T-helper 1 cell treated with Interleukin-12 subunit alpha and Interleukin-12 subunit beta and Interleukin-4 antibody, amounts not matched to agents 30 μg/mL and 1 μg/mL, for 36 hours (primary cell): ENCODE results near the gene FOLR1.
"Not testable (repeated sequence)": the region's sequence is repeated elsewhere in the genome, so short reads cannot be mapped to it uniquely, and the experiment has no call there.

Experiments
- H3K27ac Mint-ChIP-seq: one replicate; pipeline ENCODE4 v1.8.0; 2021; ENCODE audit warnings: mild to moderate bottlenecking, mixed read lengths
- H3K27me3 Mint-ChIP-seq: one replicate; pipeline ENCODE4 v1.8.0; 2021; ENCODE audit warnings: low read depth, mixed read lengths
- H3K36me3 Mint-ChIP-seq: one replicate; pipeline ENCODE4 v1.8.0; 2021; ENCODE audit warnings: low read depth, mixed read lengths
- H3K4me1 Mint-ChIP-seq: one replicate; pipeline ENCODE4 v1.8.0; 2021; ENCODE audit warnings: low read depth, mixed read lengths
- H3K4me3 Mint-ChIP-seq: one replicate; pipeline ENCODE4 v1.8.0; 2021; ENCODE audit warnings: mild to moderate bottlenecking, moderate library complexity, mixed read lengths
- H3K9me3 Mint-ChIP-seq: one replicate; pipeline ENCODE4 v1.8.0; 2021; ENCODE audit warnings: mixed read lengths

The FOLR1 gene

GRCh38 chr11:72203163-72203562 lies 11.2 kb downstream of the FOLR1 start:
- Mint-ChIP-seq H3K9me3 (no peaks in the 10 kb centered on the region), H3K27ac (no peak overlapping the region), H3K27me3 (peaks cover under 1% of the 10 kb centered on the region), H3K4me1 (peaks cover 2% of the 10 kb centered on the region), H3K4me3 (no peak overlapping the region), H3K36me3 (no peaks in the 10 kb centered on the region)

DNA sequence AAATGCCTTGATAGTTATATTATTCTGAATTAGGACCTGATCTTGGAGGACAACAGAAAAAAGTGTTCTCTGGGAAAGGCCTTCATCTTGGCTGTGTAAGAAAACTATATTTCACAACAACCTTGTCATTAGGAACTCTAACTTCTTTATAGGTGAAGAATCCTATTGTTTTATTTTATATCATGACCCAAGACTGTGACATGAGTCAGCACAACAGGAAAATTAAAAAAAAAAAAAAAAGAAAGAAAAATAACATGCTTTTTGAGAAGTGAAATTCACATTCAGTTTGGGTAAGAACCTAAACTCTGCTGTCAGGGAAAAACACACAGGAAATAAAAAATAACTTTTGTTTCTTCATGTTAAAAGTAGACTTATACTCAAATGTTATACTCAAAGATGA lies 12.9 kb downstream of the FOLR1 start:
- H3K36me3 Mint-ChIP-seq, result peaks cover 3% of the 10 kb centered on the region
- peaks cover 17% of the 10 kb centered on the region for H3K27me3 Mint-ChIP-seq
- H3K27ac Mint-ChIP-seq, result no peak overlapping the region
- H3K9me3 Mint-ChIP-seq, result peaks cover 15% of the 10 kb centered on the region
- H3K4me3 Mint-ChIP-seq, result no peak overlapping the region
- H3K4me1 Mint-ChIP-seq, result peaks cover 2% of the 10 kb centered on the region

DNA sequence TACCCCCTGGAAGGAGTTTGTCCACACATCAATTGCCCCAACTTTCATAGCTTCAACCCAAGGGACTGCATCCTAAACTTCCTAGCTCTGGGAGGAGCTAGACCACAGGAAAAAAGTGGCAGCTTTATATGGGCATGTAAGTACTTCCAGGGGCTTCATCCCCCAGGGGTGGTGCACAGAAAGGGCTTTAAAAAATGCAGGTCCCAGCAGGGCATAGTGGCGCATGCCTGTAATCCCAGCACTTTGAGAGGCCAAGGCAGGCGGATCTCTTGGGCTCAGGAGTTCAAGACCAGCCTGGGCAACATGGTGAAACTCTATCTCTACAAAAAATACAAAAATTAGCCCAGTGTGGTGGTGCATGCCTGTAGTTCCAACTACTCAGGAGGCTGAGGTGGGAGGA lies 14.9 kb downstream of the FOLR1 start:
- H3K4me3 Mint-ChIP-seq, H3K27ac Mint-ChIP-seq, H3K4me1 Mint-ChIP-seq, H3K36me3 Mint-ChIP-seq: not testable (repeated sequence)
- peaks cover 21% of the 10 kb centered on the region for H3K9me3 Mint-ChIP-seq
- peaks cover 28% of the 10 kb centered on the region for H3K27me3 Mint-ChIP-seq

GRCh38 chr11:72208281-72208680 lies 16.3 kb downstream of the FOLR1 start:
- Mint-ChIP-seq H3K9me3 (peaks cover 21% of the 10 kb centered on the region), H3K4me3 (no peak overlapping the region), H3K27me3 (peaks cover 36% of the 10 kb centered on the region), H3K4me1 (no peaks in the 10 kb centered on the region), H3K27ac (no peak overlapping the region), H3K36me3 (peaks cover 3% of the 10 kb centered on the region)

DNA sequence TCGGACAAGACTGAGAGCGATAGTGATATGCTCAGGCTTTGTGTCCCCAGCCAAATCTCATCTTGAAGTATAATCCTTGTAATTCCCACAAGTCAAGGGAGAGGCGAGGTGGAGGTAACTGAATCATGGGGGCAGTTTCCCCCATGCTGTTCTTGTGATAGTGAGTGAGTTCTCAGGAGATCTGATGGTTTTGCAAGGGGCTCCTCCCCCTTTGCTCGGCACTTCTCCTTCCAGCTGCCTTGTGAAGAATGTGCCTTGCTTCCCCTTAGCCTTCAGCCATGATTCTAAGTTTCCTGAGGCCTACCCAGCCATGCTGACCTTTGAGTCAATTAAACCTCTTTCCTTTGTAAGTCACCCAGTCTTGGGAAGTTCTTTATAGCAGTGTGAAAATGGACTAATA lies 17.2 kb downstream of the FOLR1 start:
- peaks cover 41% of the 10 kb centered on the region for H3K27me3 Mint-ChIP-seq

GRCh38 chr11:72216638-72217037 lies 24.7 kb downstream of the FOLR1 start, which contains the start of gene FOLR2:
FOLR2 (plus strand) TSS chr11:72216794; CDS start chr11:72218585, 1,791 bp downstream.
- Mint-ChIP-seq H3K4me3 (no peak within 1 kb of the TSS), H3K27ac (no peak within 1 kb of the TSS), H3K27me3 (peaks cover 52% of the 10 kb centered on the region)

More for the DNA sequence above, 17.2 kb downstream of the FOLR1 start:
- Mint-ChIP-seq H3K4me1 (no peaks in the 10 kb centered on the region), H3K36me3 (peaks cover 3% of the 10 kb centered on the region), H3K9me3 (peaks cover 21% of the 10 kb centered on the region), H3K4me3 (no peak overlapping the region), H3K27ac (no peak overlapping the region)

DNA sequence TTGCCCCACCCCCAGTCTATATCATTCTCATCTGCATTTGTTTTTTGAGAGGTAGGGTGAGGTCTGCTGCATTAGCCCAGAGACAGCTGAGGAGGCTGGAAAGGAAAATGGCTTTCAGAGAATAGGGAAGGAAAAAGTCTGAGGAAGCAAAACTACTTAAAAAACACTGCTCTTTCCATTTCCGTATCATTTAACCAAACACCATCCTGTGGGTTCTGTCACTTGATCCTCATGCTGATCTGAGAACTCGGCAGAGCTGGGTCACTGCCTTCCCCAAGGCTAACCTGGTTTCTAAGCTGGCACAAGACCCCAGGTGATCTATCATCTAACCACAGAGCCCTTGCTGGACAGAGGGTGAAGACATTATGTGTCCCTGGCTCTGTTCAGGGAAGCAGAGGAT lies 25.9 kb downstream of the FOLR1 start:
- Mint-ChIP-seq H3K4me3 (peak overlapping the region; percentile 22), H3K36me3 (no peaks in the 10 kb centered on the region), H3K9me3 (no peaks in the 10 kb centered on the region), H3K4me1 (peaks cover 15% of the 10 kb centered on the region), H3K27ac (peak overlapping the region; percentile 37), H3K27me3 (peaks cover 47% of the 10 kb centered on the region)

More at GRCh38 chr11:72216638-72217037, 24.7 kb downstream of the FOLR1 start, which contains the start of gene FOLR2:
- Mint-ChIP-seq H3K36me3 (no peaks in the 10 kb centered on the region), H3K9me3 (no peaks in the 10 kb centered on the region), H3K4me1 (peaks cover 8% of the 10 kb centered on the region)

- peaks cover 17% of the 10 kb centered on the region for H3K4me1 Mint-ChIP-seq
- no peaks in the 10 kb centered on the region for H3K9me3 Mint-ChIP-seq
- no peak overlapping the region for H3K27ac Mint-ChIP-seq
- H3K4me3 Mint-ChIP-seq, result no peak overlapping the region
- peaks cover 45% of the 10 kb centered on the region for H3K27me3 Mint-ChIP-seq
- no peaks in the 10 kb centered on the region for H3K36me3 Mint-ChIP-seq
Measured at GRCh38 chr11:72218251-72218745, 26.4 kb downstream of the FOLR1 start.

GRCh38 chr11:72220696-72221363 lies 28.9 kb downstream of the FOLR1 start:
- Mint-ChIP-seq H3K4me3 (no peak overlapping the region), H3K36me3 (no peaks in the 10 kb centered on the region), H3K4me1 (peaks cover 24% of the 10 kb centered on the region), H3K27me3 (peaks cover 27% of the 10 kb centered on the region), H3K27ac (no peak overlapping the region), H3K9me3 (no peaks in the 10 kb centered on the region)

DNA sequence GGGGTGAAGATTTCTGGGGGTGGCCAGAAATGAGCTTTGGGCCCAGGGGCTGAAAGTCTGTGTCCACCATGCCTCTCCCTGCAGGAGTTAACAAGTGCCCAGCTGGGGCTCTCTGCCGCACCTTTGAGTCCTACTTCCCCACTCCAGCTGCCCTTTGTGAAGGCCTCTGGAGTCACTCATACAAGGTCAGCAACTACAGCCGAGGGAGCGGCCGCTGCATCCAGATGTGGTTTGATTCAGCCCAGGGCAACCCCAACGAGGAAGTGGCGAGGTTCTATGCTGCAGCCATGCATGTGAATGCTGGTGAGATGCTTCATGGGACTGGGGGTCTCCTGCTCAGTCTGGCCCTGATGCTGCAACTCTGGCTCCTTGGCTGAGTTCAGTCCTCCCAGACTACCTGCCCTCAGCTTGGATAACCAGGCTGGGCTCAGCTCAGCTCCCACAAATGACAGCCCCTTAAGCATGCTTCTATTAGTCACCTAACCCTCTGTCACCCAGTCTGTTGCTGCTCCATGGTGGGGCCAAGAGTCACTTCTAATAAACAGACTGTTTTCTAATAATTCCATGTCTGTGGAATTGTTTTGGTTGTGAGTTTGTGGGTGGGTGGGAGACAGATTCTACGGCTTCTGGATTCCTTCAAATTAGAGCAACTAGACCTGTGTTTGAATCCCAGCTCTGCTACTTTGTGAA lies 29.6 kb downstream of the FOLR1 start:
- no peak overlapping the region for H3K27ac Mint-ChIP-seq
- H3K9me3 Mint-ChIP-seq, result no peaks in the 10 kb centered on the region
- peaks cover 21% of the 10 kb centered on the region for H3K27me3 Mint-ChIP-seq
- no peaks in the 10 kb centered on the region for H3K36me3 Mint-ChIP-seq
- H3K4me3 Mint-ChIP-seq, result no peak overlapping the region
- peaks cover 31% of the 10 kb centered on the region for H3K4me1 Mint-ChIP-seq

- peak overlapping the region; percentile 91 for H3K27ac Mint-ChIP-seq
Measured at GRCh38 chr11:72222106-72222891, 30.4 kb downstream of the FOLR1 start.

GRCh38 chr11:72222907-72223614 lies 31.1 kb downstream of the FOLR1 start:
- Mint-ChIP-seq H3K27ac (peak overlapping the region; percentile 91), H3K4me3 (peak overlapping the region; percentile 87), H3K36me3 (no peaks in the 10 kb centered on the region), H3K4me1 (peaks cover 28% of the 10 kb centered on the region), H3K9me3 (no peaks in the 10 kb centered on the region), H3K27me3 (peaks cover 7% of the 10 kb centered on the region)

More at GRCh38 chr11:72222106-72222891, 30.4 kb downstream of the FOLR1 start:
- Mint-ChIP-seq H3K27me3 (peaks cover 13% of the 10 kb centered on the region), H3K4me3 (peak overlapping the region; percentile 87), H3K36me3 (no peaks in the 10 kb centered on the region), H3K9me3 (no peaks in the 10 kb centered on the region), H3K4me1 (peaks cover 32% of the 10 kb centered on the region)

DNA sequence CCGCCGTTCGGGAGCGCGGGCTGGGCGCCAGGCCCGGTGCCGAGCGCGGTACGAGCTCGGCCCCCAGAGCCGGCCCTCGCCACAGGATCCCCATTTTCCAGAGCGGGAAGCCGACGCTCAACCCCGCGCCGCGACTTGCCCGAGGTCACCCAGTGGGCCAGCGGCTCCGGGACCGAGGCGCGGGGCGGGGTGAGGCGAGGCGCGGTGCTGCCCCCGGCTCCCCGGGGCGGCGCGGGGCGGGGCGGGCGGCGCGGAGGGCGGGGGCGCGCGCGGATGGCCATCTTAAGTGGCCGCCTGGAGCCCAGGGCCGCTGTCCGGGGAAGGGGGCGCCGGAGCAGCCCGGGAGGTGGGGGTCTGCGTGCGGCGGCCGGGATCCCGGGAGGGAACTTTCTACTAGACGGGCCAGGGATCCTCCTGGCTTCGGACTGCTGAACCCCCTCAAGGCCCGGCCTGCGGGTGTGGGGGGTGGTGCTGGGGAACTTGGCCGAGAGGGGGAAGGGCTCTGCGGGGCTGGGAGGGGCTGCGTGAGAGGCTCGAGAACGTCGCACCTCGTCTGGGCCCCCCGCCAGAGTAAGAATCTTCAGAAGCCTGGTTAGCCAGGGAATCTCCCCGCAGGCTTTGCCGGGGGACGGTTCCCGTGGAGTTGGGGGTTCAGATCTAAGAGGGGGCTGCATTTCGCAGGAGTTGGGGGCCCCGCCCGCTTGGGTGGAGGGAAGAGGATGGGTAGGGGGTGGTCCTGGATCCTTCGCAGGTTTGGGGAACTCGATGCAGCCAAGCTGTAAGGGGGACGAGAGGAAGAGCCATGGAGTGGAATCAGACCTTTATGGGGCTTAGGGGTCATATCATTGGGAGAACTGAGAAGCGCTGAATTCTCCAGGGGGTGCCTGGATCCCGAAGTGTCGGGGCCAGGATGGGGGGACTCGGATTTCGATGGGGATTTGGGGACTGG lies 31.9 kb downstream of the FOLR1 start:
- H3K4me1 Mint-ChIP-seq, result peaks cover 24% of the 10 kb centered on the region
- peak overlapping the region; percentile 96 for H3K4me3 Mint-ChIP-seq
- H3K27me3 Mint-ChIP-seq, result peaks cover 2% of the 10 kb centered on the region
- H3K27ac Mint-ChIP-seq, result peak overlapping the region; percentile 95
- H3K36me3 Mint-ChIP-seq, result no peaks in the 10 kb centered on the region
- H3K9me3 Mint-ChIP-seq, result no peaks in the 10 kb centered on the region
